Neural cell (in vitro differentiated cells): ENCODE measurements around the gene RCL1. TPM values are rescaled to one million over a fixed set of nuclear protein-coding genes. Genes with fewer than 3 reads are reported as not detected.

Source experiments
- H2AFZ ChIP-seq: fragments of 200-600, 300-800 bp; sonication (generic), shearing (Covaris generic); 2 replicates; pipeline ENCODE4 v1.6.0; 2014; ENCODE audit warnings: low read depth, mild to moderate bottlenecking, antibody characterized with exemption, low read length, moderate library complexity
- H3F3A ChIP-seq: fragments of 200-600 bp; shearing (Covaris generic); 2 replicates; pipeline ENCODE4 v1.6.1; 2016; ENCODE audit warnings: mild to moderate bottlenecking, moderate library complexity, mixed read lengths, antibody characterized with exemption, low read length; ENCODE audit not compliant: insufficient read depth, poor library complexity, severe bottlenecking
- H3K27ac ChIP-seq: fragments of 200-600, 300-800 bp; sonication (generic), shearing (Covaris generic); 2 replicates; pipeline ENCODE4 v1.5.1; 2014; ENCODE audit warnings: mild to moderate bottlenecking, low read length, moderate library complexity
- H3K27me3 ChIP-seq: fragments of 300-800, 200-600 bp; sonication (generic), shearing (Covaris generic); 2 replicates; pipeline ENCODE4 v1.6.0; 2014; ENCODE audit warnings: mild to moderate bottlenecking, low read depth, low read length, moderate library complexity; ENCODE audit not compliant: insufficient read depth
- H3K36me3 ChIP-seq: fragments of 300-800, 200-600 bp; sonication (generic), shearing (Covaris generic); 2 replicates; pipeline ENCODE4 v1.5.1; 2014; ENCODE audit warnings: mild to moderate bottlenecking, antibody characterized with exemption, low read length, moderate library complexity; ENCODE audit not compliant: insufficient read depth
- H3K4me2 ChIP-seq: fragments of 300-800, 200-600 bp; sonication (generic), shearing (Covaris generic); 2 replicates; pipeline ENCODE4 v1.6.0; 2014; ENCODE audit warnings: mild to moderate bottlenecking, low read length
- H3K4me3 ChIP-seq: fragments of 300-800, 200-600 bp; sonication (generic), shearing (Covaris generic); 2 replicates; pipeline ENCODE4 v1.5.1; 2014; ENCODE audit warnings: mild to moderate bottlenecking, low read length, moderate library complexity
- H3K79me2 ChIP-seq: fragments of 200-600 bp; shearing (Covaris generic); replicated peaks from 2 replicates; pipeline ENCODE4 v1.6.0; 2014; ENCODE audit warnings: mild to moderate bottlenecking, low read length, moderate library complexity; ENCODE audit not compliant: insufficient read depth
- H3K9ac ChIP-seq: fragments of 300-800, 200-600 bp; sonication (generic), shearing (Covaris generic); 2 replicates; pipeline ENCODE4 v1.6.1; 2016; ENCODE audit warnings: mild to moderate bottlenecking, low read length, mixed read lengths
- H3K9me2 ChIP-seq: fragments of 200-600 bp; shearing (Covaris generic); 2 replicates; pipeline ENCODE4 v1.6.1; 2016; ENCODE audit warnings: mild to moderate bottlenecking, low read length, mixed read lengths; ENCODE audit not compliant: insufficient read depth
- H3K9me3 ChIP-seq: fragments of 200-600, 300-800 bp; sonication (generic), shearing (Covaris generic); 2 replicates; pipeline ENCODE4 v1.6.1; 2016; ENCODE audit warnings: mild to moderate bottlenecking, mixed run types, low read length, moderate library complexity, mixed read lengths
- H4K20me1 ChIP-seq: fragments of 200-600 bp; shearing (Covaris generic); 2 replicates; pipeline ENCODE4 v1.6.1; 2016; ENCODE audit warnings: mild to moderate bottlenecking, mixed run types; ENCODE audit not compliant: insufficient read depth
- POLR2AphosphoS5 ChIP-seq: IDR thresholded peaks from 2 replicates; pipeline ENCODE4 v1.6.1; 2012
- RAD21 ChIP-seq: fragments of 450-650 bp; conservative IDR thresholded peaks from 2 replicates; pipeline ENCODE4 v1.6.1; 2014; ENCODE audit warnings: antibody characterized with exemption, mild to moderate bottlenecking, moderate library complexity
- REST ChIP-seq: IDR thresholded peaks from 2 replicates; pipeline ENCODE4 v1.6.1; 2012; ENCODE audit warnings: borderline replicate concordance
- SMC3 ChIP-seq: fragments of 450-650 bp; conservative IDR thresholded peaks from 2 replicates; pipeline ENCODE4 v1.6.1; 2014; ENCODE audit warnings: antibody characterized with exemption, mild to moderate bottlenecking, moderate library complexity; ENCODE audit not compliant: poor library complexity
- polyA plus RNA-seq: library from polyadenylated mRNA; depleted of rRNA; stranded (reverse); fragments of >200 nt; gene quantifications from 2 replicates; pipeline ENCODE4 v1.2.3, GENCODE V29; 2014

RCL1 gene
- polyA plus RNA-seq, 1 donor from 2014 or later = 4.2 TPM

GRCh38 chr9:4852419-4852818 lies 59.7 kb downstream of the RCL1 start:
- Histone ChIP-seq H3F3A (no peaks in the 10 kb centered on the region), H3K9ac (no peak overlapping the region), H3K4me3 (no peak overlapping the region), H3K36me3 (no peaks in the 10 kb centered on the region), H3K9me2 (no peaks in the 10 kb centered on the region), H3K4me2 (no peak overlapping the region), H3K79me2 (no peaks in the 10 kb centered on the region), H3K27ac (no peak overlapping the region), H3K27me3 (no peaks in the 10 kb centered on the region), H3K9me3 (no peaks in the 10 kb centered on the region), H2AFZ (no peak overlapping the region), H4K20me1 (no peaks in the 10 kb centered on the region)
- TF ChIP-seq REST = no peak

- Histone ChIP-seq H3K4me2 (no peak overlapping the region), H2AFZ (no peak overlapping the region), H3F3A (no peaks in the 10 kb centered on the region), H3K36me3 (no peaks in the 10 kb centered on the region), H3K79me2 (no peaks in the 10 kb centered on the region), H3K9me3 (no peaks in the 10 kb centered on the region), H4K20me1 (no peaks in the 10 kb centered on the region), H3K27me3 (no peaks in the 10 kb centered on the region), H3K9ac (no peak overlapping the region), H3K4me3 (no peak overlapping the region), H3K27ac (no peak overlapping the region), H3K9me2 (no peaks in the 10 kb centered on the region)
- no peak for TF ChIP-seq REST
- TF ChIP-seq POLR2AphosphoS5 = no peak
- TF ChIP-seq SMC3 = no peak
Measured at GRCh38 chr9:4854265-4854590, 61.5 kb downstream of the RCL1 start.

- Histone ChIP-seq H3K4me3 (no peak overlapping the region), H4K20me1 (no peaks in the 10 kb centered on the region), H2AFZ (no peak overlapping the region), H3K27ac (no peak overlapping the region), H3F3A (no peaks in the 10 kb centered on the region), H3K79me2 (no peaks in the 10 kb centered on the region), H3K9ac (no peak overlapping the region), H3K9me2 (no peaks in the 10 kb centered on the region), H3K4me2 (no peak overlapping the region), H3K9me3 (no peaks in the 10 kb centered on the region), H3K36me3 (no peaks in the 10 kb centered on the region), H3K27me3 (no peaks in the 10 kb centered on the region)
- TF ChIP-seq RAD21 = no peak
Measured at GRCh38 chr9:4855841-4856240, 63.1 kb downstream of the RCL1 start.
